GM21576 (cell line): ENCODE data around the gene DISC1.

Experiments used
- ATAC-seq: cut with Tn5 transposase; IDR thresholded peaks from one replicate; pipeline ENCODE4 v1.9.1; 2021; ENCODE audit warnings: mild to moderate bottlenecking, moderate library complexity; ENCODE audit not compliant: unreplicated experiment

The DISC1 gene

GRCh38 chr1:231842441-231842840 is 215.9 kb downstream of the DISC1 start:
- no peak for ATAC-seq

GRCh38 chr1:231844986-231845502 is 218.5 kb downstream of the DISC1 start:
- ATAC-seq, result no peak

- no peak for ATAC-seq
Measured at GRCh38 chr1:231847612-231848397, 221.2 kb downstream of the DISC1 start.

GRCh38 chr1:231849981-231850380 is 223.4 kb downstream of the DISC1 start:
- no peak for ATAC-seq

- no peak for ATAC-seq
Measured at GRCh38 chr1:231850786-231851185, 224.2 kb downstream of the DISC1 start.

GRCh38 chr1:231853588-231854207 is 227.1 kb downstream of the DISC1 start:
- no peak for ATAC-seq

- no peak for ATAC-seq
Measured at GRCh38 chr1:231855361-231855760, 228.8 kb downstream of the DISC1 start.

- no peak for ATAC-seq
Measured at GRCh38 chr1:231855926-231856325, 229.3 kb downstream of the DISC1 start.

GRCh38 chr1:231856426-231856825 is 229.8 kb downstream of the DISC1 start:
- ATAC-seq, result no peak

GRCh38 chr1:231856894-231857293 is 230.3 kb downstream of the DISC1 start:
- ATAC-seq, result no peak

- no peak for ATAC-seq
Measured at GRCh38 chr1:231857609-231858135, 231.1 kb downstream of the DISC1 start.

GRCh38 chr1:231860221-231861088 is 233.9 kb downstream of the DISC1 start:
- ATAC-seq, result no peak

GRCh38 chr1:231861541-231862481 is 235.2 kb downstream of the DISC1 start:
- no peak for ATAC-seq

- ATAC-seq, result no peak
Measured at GRCh38 chr1:231862611-231863010, 236.0 kb downstream of the DISC1 start.

- no peak for ATAC-seq
Measured at GRCh38 chr1:231865331-231865730, 238.7 kb downstream of the DISC1 start.

GRCh38 chr1:231866392-231867331 is 240.1 kb downstream of the DISC1 start:
- ATAC-seq, result no peak

GRCh38 chr1:231867607-231868006 is 241.0 kb downstream of the DISC1 start:
- no peak for ATAC-seq

GRCh38 chr1:231869364-231869763 is 242.8 kb downstream of the DISC1 start:
- peak; percentile 62 for ATAC-seq

- no peak for ATAC-seq
Measured at GRCh38 chr1:231871471-231871870, 244.9 kb downstream of the DISC1 start.
